Caco-2 (cell line): ENCODE results near the gene BRINP2. TPM values are rescaled to one million over a fixed set of nuclear protein-coding genes. Genes with fewer than 3 reads are reported as not detected.

ENCODE experiments used
- BruUV-seq: library from RNA; stranded (reverse); fragments of 400-500 nt; replicated peaks from 2 replicates; lab custom pipeline; 2021; lab: Mats Ljungman, UMichigan
- CTCF ChIA-PET: fragments of 300-600 bp; sonication (Branson Sonifier 250); formaldehyde crosslinking; loops from one replicate; lab custom pipeline; 2022; ENCODE audit warnings: antibody characterized with exemption; lab: Charles Lee
- POLR2A ChIA-PET: fragments of 300-600 bp; sonication (Branson Sonifier 250); formaldehyde crosslinking; loops from one replicate; lab custom pipeline; 2022; ENCODE audit warnings: antibody characterized with exemption; lab: Charles Lee
- DNase-seq, 2 experiments: peaks; one replicate each; pipeline versions ENCODE4 v3.0.0 to v3.0.0-alpha.2; 2020 to 2022
- H3K27me3 ChIP-seq: replicated peaks from 2 replicates; pipeline ENCODE4 v1.6.0; 2011; ENCODE audit warnings: low read length; ENCODE audit not compliant: control insufficient read depth, insufficient read depth
- H3K36me3 ChIP-seq: 2 replicates; pipeline ENCODE4 v1.5.1; 2011; ENCODE audit warnings: low read length; ENCODE audit not compliant: control insufficient read depth, insufficient read depth
- H3K4me1 ChIP-seq: fragments of 250-450 bp; sonication (Bioruptor Pico); 2 replicates; pipeline ENCODE4 v1.5.1; 2020; ENCODE audit warnings: mild to moderate bottlenecking
- H3K4me3 ChIP-seq: 2 replicates; pipeline ENCODE4 v1.5.1; 2011; ENCODE audit warnings: low read depth, mild to moderate bottlenecking, control low read depth, low read length
- H3K9me3 ChIP-seq: fragments of 250-450 bp; sonication (Bioruptor Pico); 2 replicates; pipeline ENCODE4 v1.5.1; 2020; ENCODE audit warnings: mild to moderate bottlenecking, moderate library complexity
- H3K27ac Mint-ChIP-seq: one replicate; pipeline ENCODE4 v1.8.0; 2022; ENCODE audit warnings: mixed read lengths; ENCODE audit not compliant: unreplicated experiment
- H3K27me3 Mint-ChIP-seq: one replicate; pipeline ENCODE4 v1.8.0; 2022; ENCODE audit warnings: mixed read lengths; ENCODE audit not compliant: insufficient read depth, unreplicated experiment
- H3K36me3 Mint-ChIP-seq: one replicate; pipeline ENCODE4 v1.8.0; 2022; ENCODE audit warnings: mild to moderate bottlenecking, mixed read lengths; ENCODE audit not compliant: insufficient read depth, unreplicated experiment
- H3K4me1 Mint-ChIP-seq: one replicate; pipeline ENCODE4 v1.8.0; 2022; ENCODE audit warnings: low read depth, mixed read lengths; ENCODE audit not compliant: unreplicated experiment
- H3K4me3 Mint-ChIP-seq: one replicate; pipeline ENCODE4 v1.8.0; 2022; ENCODE audit warnings: mild to moderate bottlenecking, moderate library complexity, mixed read lengths; ENCODE audit not compliant: unreplicated experiment
- H3K9me3 Mint-ChIP-seq: one replicate; pipeline ENCODE4 v1.8.0; 2022; ENCODE audit warnings: mixed read lengths; ENCODE audit not compliant: unreplicated experiment
- CTCF ChIP-seq, 2 experiments: fragments of 200-600 bp in 1 of 2; IDR thresholded peaks; 1 replicate in 1 of 2; 2 replicates in 1 of 2; pipeline versions ENCODE4 v1.5.1 to v1.8.0; 2011 to 2022; ENCODE audit warnings: antibody characterized with exemption in 1 of 2, control low read depth in 1 of 2, inconsistent platforms in 1 of 2, low read depth in 1 of 2, low read length in 1 of 2, mild to moderate bottlenecking in 1 of 2, moderate library complexity in 1 of 2; ENCODE audit not compliant: insufficient read depth in 1 of 2, severe bottlenecking in 1 of 2, unreplicated experiment in 1 of 2
- intact Hi-C: fragments of 100-400 bp; cut with micrococcal nuclease; formaldehyde crosslinking; loops from one replicate; pipeline ENCODE4 v1.10.0; 2022; ENCODE audit not compliant: unreplicated experiment
- total RNA-seq: library from RNA; stranded (reverse); gene quantifications from 2 replicates; pipeline ENCODE4 v1.2.3, GENCODE V29; 2022

Gene BRINP2
- total RNA-seq, 1 experiment from 2014 or later: not detected

GRCh38 chr1:177238967-177239366 lies 68.2 kb downstream of the BRINP2 start:
- ChIA-PET CTCF (no interaction called here), POLR2A (no interaction called here)
- H3K36me3 Mint-ChIP-seq: no peaks in the 10 kb centered on the region
- no peaks in the 10 kb centered on the region for H3K4me1 Mint-ChIP-seq
- H3K27me3 Mint-ChIP-seq: peaks cover 25% of the 10 kb centered on the region
- H3K4me3 ChIP-seq: no peak overlapping the region
- H3K4me1 ChIP-seq: no peaks in the 10 kb centered on the region
- no peak overlapping the region for H3K4me3 Mint-ChIP-seq
- no peak overlapping the region for H3K27ac Mint-ChIP-seq
- no peaks in the 10 kb centered on the region for H3K27me3 ChIP-seq
- no peaks in the 10 kb centered on the region for H3K9me3 ChIP-seq
- DNase-seq: no peak
- TF ChIP-seq CTCF (IDR thresholded peaks at IDR 0.05; ENCODE audit: insufficient read depth in 1 of 2, low read depth in 1 of 2, low read length in 1 of 2, severe bottlenecking in 1 of 2, unreplicated experiment in 1 of 2): no peak
- intact Hi-C loops: no loop called here
- no TSS peak for BruUV-seq
- H3K9me3 Mint-ChIP-seq: no peaks in the 10 kb centered on the region
- H3K36me3 ChIP-seq: no peaks in the 10 kb centered on the region

GRCh38 chr1:177239792-177240191 lies 69.0 kb downstream of the BRINP2 start:
- H3K27me3 ChIP-seq: no peaks in the 10 kb centered on the region
- no peaks in the 10 kb centered on the region for H3K4me1 Mint-ChIP-seq
- intact Hi-C loops: no loop called here
- no peaks in the 10 kb centered on the region for H3K36me3 ChIP-seq
- H3K27ac Mint-ChIP-seq: no peak overlapping the region
- no peak for TF ChIP-seq CTCF (IDR thresholded peaks at IDR 0.05; ENCODE audit: insufficient read depth in 1 of 2, low read depth in 1 of 2, low read length in 1 of 2, severe bottlenecking in 1 of 2, unreplicated experiment in 1 of 2)
- CTCF ChIA-PET: no interaction called here
- H3K9me3 ChIP-seq: no peaks in the 10 kb centered on the region
- no peaks in the 10 kb centered on the region for H3K4me1 ChIP-seq
- peaks cover 21% of the 10 kb centered on the region for H3K27me3 Mint-ChIP-seq
- H3K4me3 Mint-ChIP-seq: no peak overlapping the region
- H3K4me3 ChIP-seq: no peak overlapping the region
- no peaks in the 10 kb centered on the region for H3K36me3 Mint-ChIP-seq
- POLR2A ChIA-PET: no interaction called here
- no TSS peak for BruUV-seq
- DNase-seq: no peak
- no peaks in the 10 kb centered on the region for H3K9me3 Mint-ChIP-seq

GRCh38 chr1:177243773-177244172 lies 73.0 kb downstream of the BRINP2 start:
- Mint-ChIP-seq H3K9me3 (no peaks in the 10 kb centered on the region), H3K4me3 (no peak overlapping the region), H3K4me1 (no peaks in the 10 kb centered on the region), H3K27ac (no peak overlapping the region), H3K27me3 (peaks cover 11% of the 10 kb centered on the region), H3K36me3 (no peaks in the 10 kb centered on the region)
- no peaks in the 10 kb centered on the region for H3K36me3 ChIP-seq
- intact Hi-C loops: no loop called here
- no peaks in the 10 kb centered on the region for H3K4me1 ChIP-seq
- POLR2A ChIA-PET: no interaction called here
- TF ChIP-seq CTCF (IDR thresholded peaks at IDR 0.05; ENCODE audit: insufficient read depth in 1 of 2, low read depth in 1 of 2, low read length in 1 of 2, severe bottlenecking in 1 of 2, unreplicated experiment in 1 of 2): no peak
- no peaks in the 10 kb centered on the region for H3K27me3 ChIP-seq
- no peak for DNase-seq
- no peaks in the 10 kb centered on the region for H3K9me3 ChIP-seq
- CTCF ChIA-PET: no interaction called here
- no peak overlapping the region for H3K4me3 ChIP-seq
- no TSS peak for BruUV-seq
